CD8-positive, alpha-beta memory T cell (primary cell): ENCODE measurements around the gene SEMA3C. TPM values are rescaled to one million over a fixed set of nuclear protein-coding genes. Genes with fewer than 3 reads are reported as not detected.

Experiments
- CTCF ChIA-PET: fragments of 350-600 bp; sonication (Branson Sonifier 250); formaldehyde crosslinking; loops from one replicate; lab custom pipeline; 2021; ENCODE audit warnings: antibody characterized with exemption; lab: Charles Lee
- POLR2A ChIA-PET: fragments of 350-600 bp; sonication (Branson Sonifier 250); formaldehyde crosslinking; loops from one replicate; lab custom pipeline; 2021; ENCODE audit warnings: antibody characterized with exemption; lab: Charles Lee
- DNase-seq, 5 donors: peaks; one replicate each; pipeline versions ENCODE4 v3.0.0 to v3.0.0-alpha.2; 2020 to 2022; ENCODE audit warnings: mixed read lengths in 1 of 5
- H3K27ac ChIP-seq: one replicate; pipeline ENCODE4 v1.7.0; 2013; ENCODE audit warnings: low read depth, mild to moderate bottlenecking, low read length, moderate library complexity
- H3K27me3 ChIP-seq: 2 replicates; pipeline ENCODE4 v1.7.0; 2013; ENCODE audit warnings: low read length, mild to moderate bottlenecking; ENCODE audit not compliant: insufficient read depth, poor library complexity, severe bottlenecking
- H3K36me3 ChIP-seq: 2 replicates; pipeline ENCODE4 v1.7.0; 2013; ENCODE audit warnings: mild to moderate bottlenecking, low read length, moderate library complexity; ENCODE audit not compliant: insufficient read depth
- H3K4me1 ChIP-seq: 2 replicates; pipeline ENCODE4 v1.7.0; 2013; ENCODE audit warnings: mild to moderate bottlenecking, low read length, moderate library complexity; ENCODE audit not compliant: insufficient read depth
- H3K4me3 ChIP-seq: 2 replicates; pipeline ENCODE4 v1.7.0; 2013; ENCODE audit warnings: mild to moderate bottlenecking, low read length
- H3K9me3 ChIP-seq: 2 replicates; pipeline ENCODE4 v1.7.0; 2013; ENCODE audit warnings: mild to moderate bottlenecking, low read length
- H3K27ac Mint-ChIP-seq, 8 donors: one replicate each; pipeline ENCODE4 v1.8.0; 2020 to 2021; ENCODE audit warnings: mixed read lengths in 8 of 8, mild to moderate bottlenecking in 6 of 8, inconsistent platforms in 3 of 8, moderate library complexity in 3 of 8
- H3K27me3 Mint-ChIP-seq, 2 donors: one replicate each; pipeline ENCODE4 v1.8.0; 2020 to 2021; ENCODE audit warnings: mixed read lengths in 2 of 2, mild to moderate bottlenecking in 1 of 2, moderate library complexity in 1 of 2
- H3K36me3 Mint-ChIP-seq, 3 donors: one replicate each; pipeline ENCODE4 v1.8.0; 2020 to 2021; ENCODE audit warnings: mixed read lengths in 3 of 3, inconsistent platforms in 1 of 3, mild to moderate bottlenecking in 1 of 3
- H3K4me1 Mint-ChIP-seq, 3 donors: one replicate each; pipeline ENCODE4 v1.8.0; 2020 to 2021; ENCODE audit warnings: mixed read lengths in 3 of 3, inconsistent platforms in 1 of 3, mild to moderate bottlenecking in 1 of 3
- H3K4me3 Mint-ChIP-seq, 7 donors: one replicate each; pipeline ENCODE4 v1.8.0; 2020 to 2021; ENCODE audit warnings: mixed read lengths in 7 of 7, mild to moderate bottlenecking in 6 of 7, moderate library complexity in 4 of 7, inconsistent platforms in 2 of 7
- H3K9me3 Mint-ChIP-seq, 5 donors: one replicate each; pipeline ENCODE4 v1.8.0; 2020 to 2022; ENCODE audit warnings: mixed read lengths in 5 of 5, mild to moderate bottlenecking in 3 of 5, moderate library complexity in 2 of 5, inconsistent platforms in 1 of 5
- polyA plus RNA-seq: library from polyadenylated mRNA; unstranded; fragments of 300-500 nt; fragmentation: Illumina TruSeq; gene quantifications from one replicate; pipeline ENCODE4 v1.2.3, GENCODE V29; 2021
- total RNA-seq, 2 experiments: library from RNA; stranded (reverse); gene quantifications; one replicate each; pipeline ENCODE4 v1.2.3, GENCODE V29; 2021

Gene SEMA3C
- total and polyA plus RNA-seq, 3 experiments from 2014 or later, result not detected

DNA sequence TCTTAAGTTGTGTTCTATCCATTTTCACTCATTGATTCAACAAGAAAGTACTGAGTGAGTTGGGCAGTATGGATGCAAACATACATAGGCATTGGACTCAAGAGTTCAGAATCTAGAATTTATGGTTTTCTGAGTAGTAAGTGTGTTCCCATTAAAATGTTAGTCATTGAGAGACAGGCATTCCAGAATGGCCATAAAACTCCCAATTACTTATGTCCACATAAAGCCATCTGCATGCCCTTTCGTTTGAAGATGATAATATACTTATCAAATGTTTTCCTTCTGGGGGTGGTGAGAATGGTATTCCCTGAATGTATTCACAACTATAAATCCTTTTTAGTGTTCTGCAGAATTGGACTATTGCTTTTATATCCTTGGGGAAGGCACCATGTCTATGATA lies 148.8 kb downstream of the SEMA3C start:
- DNase-seq, result no peak
- no peak overlapping the region for H3K27ac Mint-ChIP-seq
- no peak overlapping the region for H3K4me3 Mint-ChIP-seq
- Histone ChIP-seq H3K4me1 (no peaks in the 10 kb centered on the region), H3K27ac (no peak overlapping the region), H3K9me3 (peaks cover 4% of the 10 kb centered on the region), H3K36me3 (no peaks in the 10 kb centered on the region), H3K27me3 (no peaks in the 10 kb centered on the region), H3K4me3 (no peak overlapping the region)
- CTCF ChIA-PET, result no interaction called here
- no peaks in the 10 kb centered on the region for H3K4me1 Mint-ChIP-seq
- no peaks in the 10 kb centered on the region for H3K36me3 Mint-ChIP-seq
- H3K9me3 Mint-ChIP-seq, result peaks cover 3 to 26% (median 17%) of the 10 kb centered on the region in 5 donors
- no peaks in the 10 kb centered on the region for H3K27me3 Mint-ChIP-seq
- POLR2A ChIA-PET, result no interaction called here

DNA sequence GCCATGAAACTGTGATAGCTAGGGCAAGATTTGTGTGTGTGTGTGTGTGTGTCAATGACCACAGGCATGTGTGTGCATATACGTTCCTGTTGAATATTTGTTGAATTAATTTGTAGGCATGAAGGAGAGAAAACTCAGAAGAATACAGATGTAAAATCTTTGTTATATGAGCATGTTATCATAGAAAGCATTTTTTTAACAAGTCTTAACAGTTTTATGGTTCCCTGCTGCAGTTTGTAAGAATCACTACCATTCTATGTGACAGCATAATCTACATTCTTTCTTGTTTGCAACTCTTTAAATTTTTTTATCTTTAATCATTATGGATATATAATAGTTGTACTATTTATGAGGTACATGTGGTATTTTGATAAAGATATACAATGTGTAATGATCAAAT lies 150.1 kb downstream of the SEMA3C start:
- POLR2A ChIA-PET, result no interaction called here
- Mint-ChIP-seq H3K4me3 (no peak overlapping the region), H3K27me3 (no peaks in the 10 kb centered on the region), H3K36me3 (no peaks in the 10 kb centered on the region), H3K9me3 (peaks cover 3 to 25% (median 13%) of the 10 kb centered on the region in 5 donors), H3K27ac (no peak overlapping the region), H3K4me1 (no peaks in the 10 kb centered on the region)
- H3K4me3 ChIP-seq, result no peak overlapping the region
- H3K9me3 ChIP-seq, result peaks cover 4% of the 10 kb centered on the region
- H3K36me3 ChIP-seq, result no peaks in the 10 kb centered on the region
- DNase-seq, result no peak
- CTCF ChIA-PET, result no interaction called here
- no peak overlapping the region for H3K27ac ChIP-seq
- H3K27me3 ChIP-seq, result no peaks in the 10 kb centered on the region
- H3K4me1 ChIP-seq, result no peaks in the 10 kb centered on the region

DNA sequence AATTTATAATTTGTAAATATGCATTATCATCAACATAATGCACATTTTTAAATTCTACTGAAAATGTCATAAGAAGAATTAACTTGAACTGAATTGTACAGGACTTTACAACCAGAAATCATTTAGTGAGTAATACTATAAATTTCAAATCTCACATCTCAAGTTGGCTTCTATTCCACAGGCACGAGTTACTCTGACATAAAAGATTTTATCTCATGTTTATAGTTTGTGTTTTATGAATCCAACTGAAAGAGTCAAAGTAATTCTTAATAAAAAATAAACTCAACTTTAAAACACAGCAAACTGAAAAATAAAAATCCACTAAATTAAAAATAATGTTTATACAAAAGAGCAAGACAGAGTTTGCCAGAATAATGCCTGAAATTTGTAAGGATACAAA lies 151.2 kb downstream of the SEMA3C start:
- Mint-ChIP-seq H3K27ac (no peak overlapping the region), H3K9me3 (peaks cover 3 to 24% (median 10%) of the 10 kb centered on the region in 5 donors), H3K4me1 (no peaks in the 10 kb centered on the region), H3K36me3 (no peaks in the 10 kb centered on the region), H3K4me3 (no peak overlapping the region), H3K27me3 (no peaks in the 10 kb centered on the region)
- H3K27ac ChIP-seq, result no peak overlapping the region
- DNase-seq, result no peak
- no peaks in the 10 kb centered on the region for H3K9me3 ChIP-seq
- no peak overlapping the region for H3K4me3 ChIP-seq
- ChIA-PET CTCF (no interaction called here), POLR2A (no interaction called here)
- H3K36me3 ChIP-seq, result no peaks in the 10 kb centered on the region
- H3K27me3 ChIP-seq, result no peaks in the 10 kb centered on the region
- no peaks in the 10 kb centered on the region for H3K4me1 ChIP-seq

DNA sequence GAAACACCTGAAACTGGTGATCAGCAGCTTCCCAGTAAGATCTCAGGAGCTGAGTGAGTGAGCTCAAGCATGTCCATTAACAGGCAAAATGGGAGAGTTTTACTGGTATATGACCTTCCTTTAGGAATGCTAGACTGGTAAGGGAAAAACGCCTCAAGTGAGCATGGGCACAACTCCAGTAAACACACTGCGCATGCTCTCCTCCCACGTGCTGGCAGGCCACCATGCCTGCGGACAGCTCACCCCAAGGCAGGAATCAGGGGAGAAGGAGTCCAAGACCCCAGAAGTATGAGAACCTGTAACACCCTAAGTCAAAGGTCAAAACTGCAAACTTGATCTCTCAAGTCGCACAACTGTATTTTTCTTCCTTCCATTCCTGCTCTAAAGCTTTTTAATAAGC lies 152.1 kb downstream of the SEMA3C start:
- no peaks in the 10 kb centered on the region for H3K4me1 ChIP-seq
- H3K36me3 ChIP-seq, result no peaks in the 10 kb centered on the region
- Mint-ChIP-seq H3K4me3 (no peak overlapping the region), H3K36me3 (no peaks in the 10 kb centered on the region), H3K9me3 (peaks cover 3 to 24% (median 10%) of the 10 kb centered on the region in 5 donors), H3K27ac (no peak overlapping the region), H3K27me3 (no peaks in the 10 kb centered on the region), H3K4me1 (no peaks in the 10 kb centered on the region)
- ChIA-PET CTCF (no interaction called here), POLR2A (no interaction called here)
- no peak overlapping the region for H3K4me3 ChIP-seq
- no peaks in the 10 kb centered on the region for H3K27me3 ChIP-seq
- H3K27ac ChIP-seq, result no peak overlapping the region
- no peak for DNase-seq
- H3K9me3 ChIP-seq, result no peaks in the 10 kb centered on the region

DNA sequence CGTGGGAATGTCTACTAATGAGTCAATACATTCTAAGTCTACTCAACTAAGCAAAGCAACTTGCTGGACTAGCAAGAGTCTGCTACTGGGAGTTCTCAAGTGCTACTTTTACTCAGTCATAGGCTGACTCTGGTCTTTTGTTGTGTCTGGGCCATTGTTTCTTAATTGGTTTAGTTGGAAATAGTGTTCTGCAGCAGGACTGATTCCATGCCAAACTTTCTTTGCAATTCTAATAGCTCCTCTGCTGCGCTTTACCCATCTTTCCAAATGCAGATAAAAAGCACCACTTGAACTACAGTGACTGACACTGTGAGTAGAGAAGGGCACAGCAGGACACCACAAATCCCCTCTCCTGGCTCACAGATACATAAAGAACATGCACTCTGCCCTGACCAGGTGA lies 154.7 kb downstream of the SEMA3C start:
- H3K27ac Mint-ChIP-seq, result peak overlapping the region in 1 of 8 donors; percentile 32
- no peaks in the 10 kb centered on the region for H3K27me3 ChIP-seq
- no peak for DNase-seq
- H3K4me3 Mint-ChIP-seq, result no peak overlapping the region
- no peaks in the 10 kb centered on the region for H3K9me3 ChIP-seq
- no peak overlapping the region for H3K27ac ChIP-seq
- ChIA-PET POLR2A (no interaction called here), CTCF (no interaction called here)
- H3K4me1 ChIP-seq, result no peaks in the 10 kb centered on the region
- no peaks in the 10 kb centered on the region for H3K36me3 Mint-ChIP-seq
- peaks cover 3 to 14% (median 8%) of the 10 kb centered on the region in 5 donors for H3K9me3 Mint-ChIP-seq
- no peak overlapping the region for H3K4me3 ChIP-seq
- no peaks in the 10 kb centered on the region for H3K27me3 Mint-ChIP-seq
- no peaks in the 10 kb centered on the region for H3K4me1 Mint-ChIP-seq
- H3K36me3 ChIP-seq, result no peaks in the 10 kb centered on the region

DNA sequence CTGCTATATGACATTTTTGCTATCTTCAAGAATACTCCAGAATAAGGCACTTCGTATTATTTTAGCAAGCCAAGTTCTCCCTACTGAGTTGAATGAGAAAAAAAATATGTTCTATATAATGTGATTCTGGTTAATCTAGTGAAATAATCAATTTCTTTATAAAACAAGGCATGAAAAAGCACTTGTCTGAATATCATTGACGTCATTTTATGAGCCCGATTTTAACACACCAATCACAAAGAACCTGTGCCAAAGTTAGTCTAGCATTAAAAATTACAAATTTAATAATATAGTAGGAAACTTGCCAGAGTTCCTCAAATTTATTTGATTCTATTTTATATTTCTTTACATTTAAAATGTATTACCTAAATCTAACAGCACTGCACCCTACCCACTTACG lies 155.1 kb downstream of the SEMA3C start:
- H3K27ac Mint-ChIP-seq, result no peak overlapping the region
- H3K27me3 Mint-ChIP-seq, result no peaks in the 10 kb centered on the region
- CTCF ChIA-PET, result no interaction called here

DNA sequence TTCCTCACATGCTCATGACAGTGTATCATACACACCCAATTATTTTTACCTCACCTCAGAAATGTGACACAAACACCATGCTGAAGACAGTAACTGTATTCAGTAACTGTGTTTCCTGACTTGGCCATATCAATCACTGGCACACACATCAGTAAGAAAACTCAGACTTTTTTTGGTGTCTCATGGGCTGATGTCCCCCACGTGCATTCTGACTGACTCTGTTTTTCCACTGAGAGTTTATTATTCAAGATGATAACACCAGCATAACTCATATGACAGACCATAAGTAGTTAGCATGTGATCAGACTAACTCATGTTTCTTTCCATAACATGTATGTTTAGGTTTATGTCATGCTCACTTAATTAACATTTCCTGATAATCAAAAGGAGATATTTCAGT lies 155.6 kb downstream of the SEMA3C start:
- H3K27ac Mint-ChIP-seq, result no peak overlapping the region
- H3K9me3 Mint-ChIP-seq, result peaks cover 3 to 14% (median 5%) of the 10 kb centered on the region in 5 donors
- H3K36me3 Mint-ChIP-seq, result no peaks in the 10 kb centered on the region
- no peak overlapping the region for H3K4me3 ChIP-seq
- no peaks in the 10 kb centered on the region for H3K27me3 ChIP-seq
- H3K4me1 ChIP-seq, result no peaks in the 10 kb centered on the region
- no peaks in the 10 kb centered on the region for H3K27me3 Mint-ChIP-seq
- no peak overlapping the region for H3K4me3 Mint-ChIP-seq
- no peaks in the 10 kb centered on the region for H3K9me3 ChIP-seq
- H3K4me1 Mint-ChIP-seq, result no peaks in the 10 kb centered on the region
- no peak for DNase-seq
- ChIA-PET POLR2A (no interaction called here), CTCF (no interaction called here)
- no peaks in the 10 kb centered on the region for H3K36me3 ChIP-seq
- no peak overlapping the region for H3K27ac ChIP-seq

More for the DNA sequence above, 155.1 kb downstream of the SEMA3C start:
- H3K36me3 Mint-ChIP-seq, result no peaks in the 10 kb centered on the region
- H3K27me3 ChIP-seq, result no peaks in the 10 kb centered on the region
- DNase-seq, result no peak
- H3K27ac ChIP-seq, result no peak overlapping the region
- H3K36me3 ChIP-seq, result no peaks in the 10 kb centered on the region
- H3K4me3 ChIP-seq, result no peak overlapping the region
- H3K9me3 Mint-ChIP-seq, result peaks cover 3 to 14% (median 8%) of the 10 kb centered on the region in 5 donors
- no peaks in the 10 kb centered on the region for H3K4me1 ChIP-seq
- POLR2A ChIA-PET, result no interaction called here
- H3K4me3 Mint-ChIP-seq, result no peak overlapping the region
- H3K4me1 Mint-ChIP-seq, result no peaks in the 10 kb centered on the region
- no peaks in the 10 kb centered on the region for H3K9me3 ChIP-seq

DNA sequence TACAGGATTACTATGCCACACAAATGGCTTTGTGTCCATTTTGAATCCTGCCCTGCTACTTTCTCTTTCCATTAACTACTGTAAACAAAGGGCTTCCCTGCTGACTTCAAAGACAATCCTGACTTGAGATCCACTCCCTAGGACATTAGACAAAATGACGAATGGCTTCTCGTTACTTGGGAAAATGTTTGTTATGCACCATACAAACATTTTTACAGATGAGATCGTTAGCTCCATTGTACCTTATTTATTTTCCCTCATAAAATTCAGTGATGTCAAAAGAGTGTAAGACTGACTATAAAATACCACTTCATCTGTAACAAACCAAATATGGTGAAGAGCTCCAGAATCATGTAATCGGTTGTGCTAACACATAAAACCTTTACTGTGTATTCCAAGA lies 158.6 kb downstream of the SEMA3C start:
- Histone ChIP-seq H3K27ac (no peak overlapping the region), H3K27me3 (no peaks in the 10 kb centered on the region), H3K9me3 (no peaks in the 10 kb centered on the region), H3K4me3 (no peak overlapping the region), H3K36me3 (no peaks in the 10 kb centered on the region), H3K4me1 (no peaks in the 10 kb centered on the region)
- Mint-ChIP-seq H3K4me3 (no peak overlapping the region), H3K36me3 (no peaks in the 10 kb centered on the region), H3K27me3 (no peaks in the 10 kb centered on the region), H3K4me1 (no peaks in the 10 kb centered on the region), H3K27ac (no peak overlapping the region), H3K9me3 (peaks cover 3 to 14% (median 10%) of the 10 kb centered on the region in 5 donors)
- no peak for DNase-seq
- ChIA-PET POLR2A (no interaction called here), CTCF (no interaction called here)
